Glutamatergic neuron (in vitro differentiated cells): ENCODE data around the gene RAB2B. TPM values are rescaled to one million over a fixed set of nuclear protein-coding genes. Genes with fewer than 3 reads are reported as not detected.
A peak's percentile ranks its signal among the peaks of the same experiment; 100 is the strongest.

Source experiments
- DNase-seq: peaks from one replicate; pipeline ENCODE4 v3.0.0; 2022
- H3K27ac Mint-ChIP-seq: one replicate; pipeline ENCODE4 v1.8.0; 2020; ENCODE audit warnings: mild to moderate bottlenecking, mixed read lengths, inconsistent platforms; ENCODE audit not compliant: unreplicated experiment
- H3K27me3 Mint-ChIP-seq: one replicate; pipeline ENCODE4 v1.8.0; 2020; ENCODE audit warnings: mild to moderate bottlenecking, moderate library complexity, mixed read lengths, inconsistent platforms; ENCODE audit not compliant: unreplicated experiment
- H3K36me3 Mint-ChIP-seq: one replicate; pipeline ENCODE4 v1.8.0; 2020; ENCODE audit warnings: mild to moderate bottlenecking, mixed read lengths, inconsistent platforms; ENCODE audit not compliant: unreplicated experiment
- H3K4me1 Mint-ChIP-seq: one replicate; pipeline ENCODE4 v1.8.0; 2020; ENCODE audit warnings: mild to moderate bottlenecking, low read depth, mixed read lengths, inconsistent platforms; ENCODE audit not compliant: unreplicated experiment
- H3K4me3 Mint-ChIP-seq: one replicate; pipeline ENCODE4 v1.8.0; 2020; ENCODE audit warnings: mild to moderate bottlenecking, mixed read lengths, inconsistent platforms; ENCODE audit not compliant: unreplicated experiment
- H3K9me3 Mint-ChIP-seq: one replicate; pipeline ENCODE4 v1.8.0; 2020; ENCODE audit warnings: mild to moderate bottlenecking, moderate library complexity, mixed read lengths, inconsistent platforms; ENCODE audit not compliant: unreplicated experiment
- total RNA-seq: library from RNA; stranded (reverse); fragmentation: NEBNext Ultra II Directional; extraction: Animal tissue kit (Norgen Biotek cat#: 25700); gene quantifications from one replicate; pipeline ENCODE4 v1.2.1, GENCODE V29; 2021; ENCODE audit not compliant: unreplicated experiment
- TF ChIP-seq, protein P1 (sequence below): fragments of 200-600 bp; sonication (generic); IDR thresholded peaks from one replicate; pipeline ENCODE4 v1.5.0; 2021; ENCODE audit not compliant: partially characterized antibody, unreplicated experiment

RAB2B gene
- total RNA-seq, 1 donor from 2014 or later, result 75.2 TPM

GRCh38 chr14:21503376-21503775 is 26.6 kb upstream of the RAB2B start:
- DNase-seq, result no peak
- H3K27ac Mint-ChIP-seq, result peak overlapping the region; percentile 28
- TF ChIP-seq, protein P1, sequence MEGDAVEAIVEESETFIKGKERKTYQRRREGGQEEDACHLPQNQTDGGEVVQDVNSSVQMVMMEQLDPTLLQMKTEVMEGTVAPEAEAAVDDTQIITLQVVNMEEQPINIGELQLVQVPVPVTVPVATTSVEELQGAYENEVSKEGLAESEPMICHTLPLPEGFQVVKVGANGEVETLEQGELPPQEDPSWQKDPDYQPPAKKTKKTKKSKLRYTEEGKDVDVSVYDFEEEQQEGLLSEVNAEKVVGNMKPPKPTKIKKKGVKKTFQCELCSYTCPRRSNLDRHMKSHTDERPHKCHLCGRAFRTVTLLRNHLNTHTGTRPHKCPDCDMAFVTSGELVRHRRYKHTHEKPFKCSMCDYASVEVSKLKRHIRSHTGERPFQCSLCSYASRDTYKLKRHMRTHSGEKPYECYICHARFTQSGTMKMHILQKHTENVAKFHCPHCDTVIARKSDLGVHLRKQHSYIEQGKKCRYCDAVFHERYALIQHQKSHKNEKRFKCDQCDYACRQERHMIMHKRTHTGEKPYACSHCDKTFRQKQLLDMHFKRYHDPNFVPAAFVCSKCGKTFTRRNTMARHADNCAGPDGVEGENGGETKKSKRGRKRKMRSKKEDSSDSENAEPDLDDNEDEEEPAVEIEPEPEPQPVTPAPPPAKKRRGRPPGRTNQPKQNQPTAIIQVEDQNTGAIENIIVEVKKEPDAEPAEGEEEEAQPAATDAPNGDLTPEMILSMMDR, result no peak

GRCh38 chr14:21501568-21501967 is 24.8 kb upstream of the RAB2B start:
- Mint-ChIP-seq H3K36me3 (no peaks in the 10 kb centered on the region), H3K4me1 (no peaks in the 10 kb centered on the region), H3K9me3 (no peaks in the 10 kb centered on the region), H3K27ac (no peak overlapping the region), H3K27me3 (no peaks in the 10 kb centered on the region), H3K4me3 (no peak overlapping the region)
- TF ChIP-seq, protein P1, result no peak
- no peak for DNase-seq

More at GRCh38 chr14:21503376-21503775, 26.6 kb upstream of the RAB2B start:
- H3K27me3 Mint-ChIP-seq, result no peaks in the 10 kb centered on the region
- H3K9me3 Mint-ChIP-seq, result no peaks in the 10 kb centered on the region
- no peaks in the 10 kb centered on the region for H3K4me1 Mint-ChIP-seq
- no peak overlapping the region for H3K4me3 Mint-ChIP-seq
- no peaks in the 10 kb centered on the region for H3K36me3 Mint-ChIP-seq

- H3K4me3 Mint-ChIP-seq, result no peak overlapping the region
Measured at GRCh38 chr14:21498540-21499526, 22.1 kb upstream of the RAB2B start.

DNA sequence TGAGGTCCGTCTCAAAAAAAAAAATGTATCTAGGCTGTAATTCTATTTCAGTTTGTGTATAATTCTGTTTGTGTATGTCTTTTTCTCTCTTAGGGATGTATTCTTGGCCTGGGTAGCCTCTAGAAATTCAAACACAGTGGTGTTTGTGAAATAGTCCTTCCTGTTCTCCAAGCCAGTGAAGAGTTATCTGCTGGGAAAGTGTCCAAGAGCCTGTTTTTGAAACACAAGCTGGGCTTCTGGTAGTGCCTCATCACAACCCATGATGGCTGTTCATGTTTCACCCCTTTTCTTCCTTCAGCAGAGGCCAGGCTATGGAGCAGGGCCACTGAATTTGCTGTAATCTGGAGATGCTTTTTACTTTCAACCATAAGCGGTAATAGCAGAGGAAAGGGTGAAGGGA is 19.7 kb upstream of the RAB2B start:
- H3K9me3 Mint-ChIP-seq, result no peaks in the 10 kb centered on the region
- H3K4me1 Mint-ChIP-seq, result no peaks in the 10 kb centered on the region
- no peaks in the 10 kb centered on the region for H3K36me3 Mint-ChIP-seq

More at GRCh38 chr14:21498540-21499526, 22.1 kb upstream of the RAB2B start:
- no peaks in the 10 kb centered on the region for H3K4me1 Mint-ChIP-seq
- H3K27me3 Mint-ChIP-seq, result no peaks in the 10 kb centered on the region
- no peaks in the 10 kb centered on the region for H3K36me3 Mint-ChIP-seq
- TF ChIP-seq, protein P1, result peak; percentile 82
- H3K9me3 Mint-ChIP-seq, result no peaks in the 10 kb centered on the region
- H3K27ac Mint-ChIP-seq, result no peak overlapping the region
- DNase-seq, result no peak

More for the DNA sequence above, 19.7 kb upstream of the RAB2B start:
- TF ChIP-seq, protein P1, result no peak
- no peak for DNase-seq
- no peak overlapping the region for H3K4me3 Mint-ChIP-seq
- no peak overlapping the region for H3K27ac Mint-ChIP-seq
- H3K27me3 Mint-ChIP-seq, result no peaks in the 10 kb centered on the region
